SK-N-SH (cell line): ENCODE measurements around the gene CAPN3. TPM values are rescaled to one million over a fixed set of nuclear protein-coding genes. Genes with fewer than 3 reads are reported as not detected.

Experiments
- CTCF ChIA-PET: fragments of 300-600, 350-600 bp; formaldehyde crosslinking; extraction: SDS; loops from one replicate; lab custom pipeline; 2021; lab: Yijun Ruan, JAX
- POLR2A ChIA-PET: fragments of 350-600 bp; sonication (Branson Sonifier 250); formaldehyde crosslinking; extraction: SDS; loops from one replicate; lab custom pipeline; 2020; ENCODE audit warnings: antibody characterized with exemption, inconsistent platforms; lab: Yijun Ruan, JAX
- DNase-seq: peaks from one replicate; pipeline ENCODE4 v3.0.0; 2012
- H2AFZ ChIP-seq: fragments of 200-600 bp; sonication (generic); 2 replicates; pipeline ENCODE4 v1.8.1; 2016; ENCODE audit warnings: antibody characterized with exemption, mild to moderate bottlenecking, low read depth
- H3F3A ChIP-seq: fragments of 200-600 bp; sonication (generic); replicated peaks from 2 replicates; pipeline ENCODE3; 2016; ENCODE audit warnings: antibody characterized with exemption, mild to moderate bottlenecking; ENCODE audit not compliant: insufficient read depth
- H3K27ac ChIP-seq, 2 experiments: fragments of 200-500 bp in 1 of 2; fragments of 200-600 bp in 1 of 2; sonication (Bioruptor generic) in 1 of 2; sonication (generic), shearing (Covaris generic) in 1 of 2; 2 replicates each; pipeline versions ENCODE4 v1.5.1 to v1.6.1; 2014 to 2016; ENCODE audit warnings: low read depth in 2 of 2, inconsistent platforms in 1 of 2, low read length in 1 of 2, mild to moderate bottlenecking in 1 of 2, mixed read lengths in 1 of 2
- H3K27me3 ChIP-seq: fragments of 200-600 bp; sonication (generic), shearing (Covaris generic); 2 replicates; pipeline ENCODE4 v1.6.1; 2016; ENCODE audit warnings: mixed run types; ENCODE audit not compliant: insufficient read depth
- H3K36me3 ChIP-seq, 2 experiments: fragments of 200-500 bp in 1 of 2; fragments of 200-600 bp in 1 of 2; sonication (Bioruptor generic) in 1 of 2; sonication (generic) in 1 of 2; replicated peaks in 1 of 2; 2 replicates each; pipeline versions ENCODE3 to v1.5.1; 2014 to 2016; ENCODE audit warnings: low read length in 1 of 2, mild to moderate bottlenecking in 1 of 2; ENCODE audit not compliant: insufficient read depth in 2 of 2, control insufficient read depth in 1 of 2
- H3K4me1 ChIP-seq, 2 experiments: fragments of 200-500 bp in 1 of 2; fragments of 200-600 bp in 1 of 2; sonication (Bioruptor generic) in 1 of 2; sonication (generic), shearing (Covaris generic) in 1 of 2; 2 replicates each; pipeline versions ENCODE4 v1.5.1 to v1.6.1; 2014 to 2016; ENCODE audit warnings: low read depth in 1 of 2, low read length in 1 of 2, mixed run types in 1 of 2; ENCODE audit not compliant: insufficient read depth in 2 of 2, control insufficient read depth in 1 of 2
- H3K4me2 ChIP-seq: fragments of 200-600 bp; sonication (generic), shearing (Covaris generic); 2 replicates; pipeline ENCODE4 v1.6.1; 2017; ENCODE audit warnings: mixed run types
- H3K4me3 ChIP-seq, 2 experiments: fragments of 200-500 bp in 1 of 2; fragments of 200-600 bp in 1 of 2; sonication (Bioruptor generic) in 1 of 2; sonication (generic), shearing (Covaris generic) in 1 of 2; 2 replicates each; pipeline versions ENCODE4 v1.5.1 to v1.8.1; 2014 to 2016; ENCODE audit warnings: low read depth in 2 of 2, inconsistent platforms in 1 of 2, low read length in 1 of 2, mild to moderate bottlenecking in 1 of 2, mixed read lengths in 1 of 2, moderate library complexity in 1 of 2
- H3K79me2 ChIP-seq: fragments of 200-600 bp; sonication (generic); 2 replicates; pipeline ENCODE4 v1.8.1; 2017; ENCODE audit warnings: mild to moderate bottlenecking; ENCODE audit not compliant: insufficient read depth
- H3K9ac ChIP-seq: fragments of 200-600 bp; sonication (generic); 2 replicates; pipeline ENCODE4 v1.6.1; 2017; ENCODE audit warnings: mixed run types
- H3K9me2 ChIP-seq: fragments of 200-600 bp; sonication (generic); 2 replicates; pipeline ENCODE4 v1.6.1; 2017; ENCODE audit warnings: mixed run types
- H3K9me3 ChIP-seq: fragments of 200-600 bp; sonication (generic); 2 replicates; pipeline ENCODE4 v1.6.1; 2017; ENCODE audit warnings: mixed run types, mild to moderate bottlenecking, moderate library complexity
- H4K20me1 ChIP-seq: fragments of 200-600 bp; sonication (generic); 2 replicates; pipeline ENCODE4 v1.6.1; 2017; ENCODE audit warnings: mild to moderate bottlenecking, mixed run types; ENCODE audit not compliant: insufficient read depth
- CHD2 ChIP-seq: fragments of 150-350 bp; IDR thresholded peaks from 2 replicates; pipeline ENCODE4 v1.6.1; 2018; ENCODE audit warnings: low read length; ENCODE audit not compliant: partially characterized antibody
- CTCF ChIP-seq: fragments of 200-600 bp; sonication (generic); IDR thresholded peaks from 2 replicates; pipeline ENCODE4 v1.6.1; 2017; ENCODE audit warnings: antibody characterized with exemption, mild to moderate bottlenecking, moderate library complexity
- ELF1 ChIP-seq: IDR thresholded peaks from 2 replicates; pipeline ENCODE4 v1.4.0; 2012
- EP300 ChIP-seq, 2 experiments: IDR thresholded peaks; 2 replicates each; pipeline versions ENCODE4 v1.4.0 to v1.6.1; 2012; ENCODE audit warnings: borderline replicate concordance in 1 of 2, low read depth in 1 of 2, low read length in 1 of 2
- FOSL2 ChIP-seq: IDR thresholded peaks from 2 replicates; pipeline ENCODE4 v1.4.0; 2012; ENCODE audit warnings: low read depth, mild to moderate bottlenecking, moderate library complexity, borderline replicate concordance
- FOXJ3 ChIP-seq: sonication (generic); formaldehyde crosslinking; IDR thresholded peaks from 2 replicates; pipeline ENCODE4 v1.5.1; 2020; ENCODE audit warnings: mild to moderate bottlenecking, missing genetic modification reagents
- FOXM1 ChIP-seq: IDR thresholded peaks from 2 replicates; pipeline ENCODE4 v1.4.0; 2012; ENCODE audit warnings: low read depth, mild to moderate bottlenecking
- GABPA ChIP-seq: IDR thresholded peaks from 2 replicates; pipeline ENCODE4 v1.4.0; 2012; ENCODE audit warnings: low read depth, mild to moderate bottlenecking
- GATA2 ChIP-seq: sonication (generic); formaldehyde crosslinking; IDR thresholded peaks from 2 replicates; pipeline ENCODE4 v1.5.0; 2020; ENCODE audit warnings: mild to moderate bottlenecking, missing genetic modification reagents
- JUND ChIP-seq: IDR thresholded peaks from 2 replicates; pipeline ENCODE4 v1.4.0; 2012
- MAX ChIP-seq: IDR thresholded peaks from 2 replicates; pipeline ENCODE4 v1.4.0; 2012; ENCODE audit warnings: low read depth
- MEF2A ChIP-seq: IDR thresholded peaks from 2 replicates; pipeline ENCODE4 v1.4.0; 2012; ENCODE audit warnings: low read depth, borderline replicate concordance
- MXI1 ChIP-seq: IDR thresholded peaks from 2 replicates; pipeline ENCODE4 v1.6.1; 2012; ENCODE audit warnings: mild to moderate bottlenecking, low read depth, low read length, improper control_type of control experiment
- NFIC ChIP-seq: IDR thresholded peaks from 2 replicates; pipeline ENCODE4 v1.4.0; 2012; ENCODE audit warnings: borderline replicate concordance
- PBX3 ChIP-seq: IDR thresholded peaks from 2 replicates; pipeline ENCODE4; 2012
- POLR2AphosphoS5 ChIP-seq: IDR thresholded peaks from 2 replicates; pipeline ENCODE4 v1.6.1; 2012; ENCODE audit warnings: low read depth, low read length
- RAD21 ChIP-seq: IDR thresholded peaks from 2 replicates; pipeline ENCODE4 v1.6.1; 2012; ENCODE audit warnings: mild to moderate bottlenecking, low read length
- RCOR1 ChIP-seq: fragments of 150-350 bp; IDR thresholded peaks from 2 replicates; pipeline ENCODE4 v1.6.1; 2017; ENCODE audit warnings: antibody characterized with exemption, low read length
- RFX5 ChIP-seq: IDR thresholded peaks from 2 replicates; pipeline ENCODE4 v1.6.1; 2012; ENCODE audit warnings: mild to moderate bottlenecking, improper control_type of control experiment, low read length
- RXRA ChIP-seq: IDR thresholded peaks from 2 replicates; pipeline ENCODE4 v1.4.0; 2012; ENCODE audit warnings: low read depth, mild to moderate bottlenecking, borderline replicate concordance
- SMC3 ChIP-seq: IDR thresholded peaks from 2 replicates; pipeline ENCODE4 v1.6.1; 2012; ENCODE audit warnings: low read depth, low read length, improper control_type of control experiment
- TAF1 ChIP-seq: IDR thresholded peaks from 2 replicates; pipeline ENCODE4 v1.6.1; 2012; ENCODE audit warnings: low read depth, mild to moderate bottlenecking, low read length, moderate library complexity, borderline replicate concordance
- TCF12 ChIP-seq: IDR thresholded peaks from 2 replicates; pipeline ENCODE4 v1.4.0; 2012
- TEAD4 ChIP-seq: IDR thresholded peaks from 2 replicates; pipeline ENCODE4 v1.4.0; 2012; ENCODE audit warnings: mild to moderate bottlenecking, borderline replicate concordance; ENCODE audit not compliant: insufficient read depth
- USF1 ChIP-seq: IDR thresholded peaks from 2 replicates; pipeline ENCODE4 v1.4.0; 2012; ENCODE audit warnings: low read depth, borderline replicate concordance
- USF2 ChIP-seq: fragments of 150-350 bp; IDR thresholded peaks from 2 replicates; pipeline ENCODE4 v1.6.1; 2017; ENCODE audit warnings: antibody characterized with exemption, low read length, low read depth, borderline replicate concordance
- YY1 ChIP-seq: IDR thresholded peaks from 2 replicates; pipeline ENCODE4 v1.4.0; 2012; ENCODE audit warnings: low read depth, mild to moderate bottlenecking
- ZBTB33 ChIP-seq: IDR thresholded peaks from 2 replicates; pipeline ENCODE4 v1.4.0; 2012; ENCODE audit warnings: low read depth, borderline replicate concordance
- WGBS: methylation state at CpG from one replicate; pipeline ENCODE4 v1.1.6; 2017; ENCODE audit warnings: low lambda C conversion rate; 5-methylcytosine and 5-hydroxymethylcytosine counted together
- polyA plus RNA-seq, 3 experiments: library from polyadenylated mRNA; depleted of rRNA; stranded (reverse); fragments of >200 nt; gene quantifications; 2 replicates each; pipeline ENCODE4 v1.2.3, GENCODE V29; 2012

The CAPN3 gene
- polyA plus RNA-seq, 1 of the 3 experiments (the other 2 are of a cell fraction): 1.8 TPM

- Histone ChIP-seq H2AFZ (no peak overlapping the region), H3K9me3 (no peaks in the 10 kb centered on the region), H3K36me3 (peaks cover 38 to 62% of the 10 kb centered on the region in 2 experiments), H3K27me3 (no peaks in the 10 kb centered on the region), H4K20me1 (peaks cover 4% of the 10 kb centered on the region), H3K79me2 (no peaks in the 10 kb centered on the region), H3K4me2 (peak overlapping the region; percentile 69), H3K9me2 (no peaks in the 10 kb centered on the region), H3K4me3 (0 out of 4 replicates have a peak overlapping the region, but pooled peaks of 1 of the 2 experiments have one; percentile 10), H3K27ac (peak overlapping the region; percentile 18 to 98; a peak in 3 of 4 replicates), H3F3A (peaks cover 29% of the 10 kb centered on the region), H3K9ac (peak overlapping the region; percentile 58; the same call in 1 of the 2 replicates), H3K4me1 (peaks cover 0 to 10% of the 10 kb centered on the region in 2 experiments; a peak in 2 of 4 replicates)
- 38% methylated on average over 7 of the region's 7 CpGs for WGBS
- POLR2A ChIA-PET: no interaction called here
- DNase-seq: no peak
- CTCF ChIA-PET: interaction anchor here (1.0 to 1.8 kb wide), 2 partner anchors 42 kb away, joined by 3 to 5 read pairs; no protein-coding TSS in a partner anchor
- TF ChIP-seq RCOR1 (no peak), TAF1 (no peak), ZBTB33 (no peak), MEF2A (peak; percentile 90), FOXM1 (peak; percentile 94; the same call in 1 of the 2 replicates), ELF1 (no peak; the same call in 1 of the 2 replicates), POLR2AphosphoS5 (peak; percentile 71), PBX3 (peak; percentile 99), SMC3 (no peak), RFX5 (no peak), CTCF (no peak), GATA2 (CRISPR knock-in tag) (no peak), TCF12 (peak; percentile 96), RXRA (no peak; the same call in 1 of the 2 replicates), MXI1 (no peak), FOSL2 (peak; percentile 89), TEAD4 (peak; percentile 93), CHD2 (no peak), USF1 (no peak), YY1 (peak; percentile 37; the same call in 1 of the 2 replicates), MAX (no peak; the same call in 1 of the 2 replicates), JUND (peak; percentile 98), EP300 (IDR thresholded peaks at IDR 0.05; ENCODE audit: borderline replicate concordance in 1 of 2, low read depth in 1 of 2, low read length in 1 of 2) (peak; percentile 53 to 93), USF2 (no peak), GABPA (no peak), NFIC (peak; percentile 93), RAD21 (no peak), FOXJ3 (no peak)
Observed at GRCh38 chr15:42427429-42428223, 68.3 kb downstream of the CAPN3 start.
